ENCODE measurements around the gene APBB2.

DNA sequence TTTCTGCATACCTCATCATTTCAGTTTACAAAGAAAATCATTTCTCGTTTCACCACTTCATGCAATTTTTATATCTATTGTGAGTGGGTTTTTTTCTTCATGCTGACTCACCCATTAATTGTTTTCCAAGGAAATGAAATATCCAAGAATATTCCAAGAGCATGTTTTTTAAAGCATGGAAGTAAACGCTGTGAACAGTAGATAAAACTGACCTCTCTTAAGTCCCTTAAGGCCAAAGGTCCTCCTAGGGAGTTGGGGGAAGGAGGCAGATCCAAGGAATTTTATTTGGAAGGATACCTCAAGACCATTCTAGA lies 2.6 kb upstream of the APBB2 start:
- no peak for TF ChIP-seq POLR2A (IDR thresholded peaks at IDR 0.05)
- TF ChIP-seq, protein P1, sequence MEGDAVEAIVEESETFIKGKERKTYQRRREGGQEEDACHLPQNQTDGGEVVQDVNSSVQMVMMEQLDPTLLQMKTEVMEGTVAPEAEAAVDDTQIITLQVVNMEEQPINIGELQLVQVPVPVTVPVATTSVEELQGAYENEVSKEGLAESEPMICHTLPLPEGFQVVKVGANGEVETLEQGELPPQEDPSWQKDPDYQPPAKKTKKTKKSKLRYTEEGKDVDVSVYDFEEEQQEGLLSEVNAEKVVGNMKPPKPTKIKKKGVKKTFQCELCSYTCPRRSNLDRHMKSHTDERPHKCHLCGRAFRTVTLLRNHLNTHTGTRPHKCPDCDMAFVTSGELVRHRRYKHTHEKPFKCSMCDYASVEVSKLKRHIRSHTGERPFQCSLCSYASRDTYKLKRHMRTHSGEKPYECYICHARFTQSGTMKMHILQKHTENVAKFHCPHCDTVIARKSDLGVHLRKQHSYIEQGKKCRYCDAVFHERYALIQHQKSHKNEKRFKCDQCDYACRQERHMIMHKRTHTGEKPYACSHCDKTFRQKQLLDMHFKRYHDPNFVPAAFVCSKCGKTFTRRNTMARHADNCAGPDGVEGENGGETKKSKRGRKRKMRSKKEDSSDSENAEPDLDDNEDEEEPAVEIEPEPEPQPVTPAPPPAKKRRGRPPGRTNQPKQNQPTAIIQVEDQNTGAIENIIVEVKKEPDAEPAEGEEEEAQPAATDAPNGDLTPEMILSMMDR (IDR thresholded peaks at IDR 0.05) = no peak

Data from heart left ventricle (tissue), 13 donors.